Measurements from ENCODE around the gene CTSV.
"Not testable (repeated sequence)": the region's sequence is repeated elsewhere in the genome, so short reads cannot be mapped to it uniquely, and the experiment has no call there.

Gene CTSV

DNA sequence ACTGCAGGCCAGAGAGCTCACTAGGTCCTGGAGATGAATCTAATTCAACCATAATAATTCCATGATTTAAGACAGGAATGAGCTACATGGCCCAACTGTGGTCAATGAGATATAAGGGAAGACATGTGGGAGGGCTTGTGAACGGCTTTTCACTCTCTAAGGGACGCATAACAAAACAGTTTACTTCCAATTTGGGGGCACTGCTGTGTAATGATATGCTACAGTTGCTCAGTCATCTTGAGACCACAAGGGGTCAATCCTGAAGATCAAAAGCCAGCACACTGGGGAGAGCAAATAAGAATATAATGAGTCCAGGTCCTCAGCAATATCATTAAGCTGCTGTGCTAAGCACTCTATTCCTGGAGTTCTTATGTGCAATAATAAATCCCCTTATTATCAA, 46.6 kb downstream of the CTSV start:
- H2BK5ac ChIP-seq (ENCODE audit: low read depth, low read length, poor library complexity, severe bottlenecking); H3K9ac ChIP-seq (ENCODE audit: low read length); H2BK120ac ChIP-seq (ENCODE audit: low read depth, low read length); H3K9me3 ChIP-seq (ENCODE audit: control insufficient read depth, low read length); H3K14ac ChIP-seq (ENCODE audit: low read length in 2 of 2); H2AK5ac ChIP-seq (ENCODE audit: low read length, severe bottlenecking); H3K4me3 ChIP-seq (ENCODE audit: insufficient read depth in 1 of 2, low read depth in 1 of 2, low read length in 2 of 2); H4K91ac ChIP-seq (ENCODE audit: low read length); H2BK12ac ChIP-seq (ENCODE audit: low read length in 2 of 2); H2BK15ac ChIP-seq (ENCODE audit: low read depth, poor library complexity, severe bottlenecking); H3K27ac ChIP-seq (ENCODE audit: low read length, poor library complexity, severe bottlenecking); H3K4me2 ChIP-seq (ENCODE audit: low read length, poor library complexity, severe bottlenecking); H4K8ac ChIP-seq (ENCODE audit: low read length); H3K18ac ChIP-seq (ENCODE audit: low read depth in 1 of 2, low read length in 2 of 2); DNase-seq; H3K23ac ChIP-seq (ENCODE audit: low read length in 2 of 2); H3K27me3 ChIP-seq (ENCODE audit: control insufficient read depth in 1 of 2, insufficient read depth in 1 of 2, low read length in 2 of 2); H2AFZ ChIP-seq (ENCODE audit: low read depth, low read length); H3K36me3 ChIP-seq (ENCODE audit: control insufficient read depth in 1 of 2, insufficient read depth in 2 of 2, low read depth in 1 of 2, low read length in 2 of 2); H3K4me1 ChIP-seq (ENCODE audit: control insufficient read depth, insufficient read depth, low read depth, low read length); H3K79me1 ChIP-seq (replicated peaks; ENCODE audit: low read length, poor library complexity, severe bottlenecking); H3K4ac ChIP-seq (ENCODE audit: low read depth in 1 of 2, low read length in 2 of 2): not testable (repeated sequence)
- WGBS = no CpG with 5 or more reads among the region's 2 CpGs

- not testable (repeated sequence) for H3K14ac ChIP-seq (ENCODE audit: low read length in 2 of 2); H3K79me1 ChIP-seq (replicated peaks; ENCODE audit: low read length, poor library complexity, severe bottlenecking); H2BK12ac ChIP-seq (ENCODE audit: low read length in 2 of 2); H3K27ac ChIP-seq (ENCODE audit: low read length, poor library complexity, severe bottlenecking); H3K23ac ChIP-seq (ENCODE audit: low read length in 2 of 2); H3K18ac ChIP-seq (ENCODE audit: low read depth in 1 of 2, low read length in 2 of 2); H2BK15ac ChIP-seq (ENCODE audit: low read depth, poor library complexity, severe bottlenecking); H3K4me1 ChIP-seq (ENCODE audit: control insufficient read depth, insufficient read depth, low read depth, low read length); H3K4me2 ChIP-seq (ENCODE audit: low read length, poor library complexity, severe bottlenecking); H3K4me3 ChIP-seq (ENCODE audit: insufficient read depth in 1 of 2, low read depth in 1 of 2, low read length in 2 of 2); H2AK5ac ChIP-seq (ENCODE audit: low read length, severe bottlenecking); H3K36me3 ChIP-seq (ENCODE audit: control insufficient read depth in 1 of 2, insufficient read depth in 2 of 2, low read depth in 1 of 2, low read length in 2 of 2); H3K9ac ChIP-seq (ENCODE audit: low read length); H2BK5ac ChIP-seq (ENCODE audit: low read depth, low read length, poor library complexity, severe bottlenecking); H4K91ac ChIP-seq (ENCODE audit: low read length); H2BK120ac ChIP-seq (ENCODE audit: low read depth, low read length); DNase-seq; H3K27me3 ChIP-seq (ENCODE audit: control insufficient read depth in 1 of 2, insufficient read depth in 1 of 2, low read length in 2 of 2); H4K8ac ChIP-seq (ENCODE audit: low read length); H3K4ac ChIP-seq (ENCODE audit: low read depth in 1 of 2, low read length in 2 of 2); H3K9me3 ChIP-seq (ENCODE audit: control insufficient read depth, low read length); H2AFZ ChIP-seq (ENCODE audit: low read depth, low read length)
- no CpG with 5 or more reads among the region's 1 CpG for WGBS
Observed at GRCh38 chr9:96989747-96990318, 49.1 kb downstream of the CTSV start.

GRCh38 chr9:96984887-96985286, 54.1 kb downstream of the CTSV start:
- H3K79me1 ChIP-seq (replicated peaks; ENCODE audit: low read length, poor library complexity, severe bottlenecking); H2BK15ac ChIP-seq (ENCODE audit: low read depth, poor library complexity, severe bottlenecking); H3K27ac ChIP-seq (ENCODE audit: low read length, poor library complexity, severe bottlenecking); H4K91ac ChIP-seq (ENCODE audit: low read length); H3K27me3 ChIP-seq (ENCODE audit: control insufficient read depth in 1 of 2, insufficient read depth in 1 of 2, low read length in 2 of 2); H3K9ac ChIP-seq (ENCODE audit: low read length); H2AK5ac ChIP-seq (ENCODE audit: low read length, severe bottlenecking); H3K4me3 ChIP-seq (ENCODE audit: insufficient read depth in 1 of 2, low read depth in 1 of 2, low read length in 2 of 2); H2BK5ac ChIP-seq (ENCODE audit: low read depth, low read length, poor library complexity, severe bottlenecking); DNase-seq; H3K4ac ChIP-seq (ENCODE audit: low read depth in 1 of 2, low read length in 2 of 2); H3K4me1 ChIP-seq (ENCODE audit: control insufficient read depth, insufficient read depth, low read depth, low read length); H4K8ac ChIP-seq (ENCODE audit: low read length); H3K4me2 ChIP-seq (ENCODE audit: low read length, poor library complexity, severe bottlenecking); H3K9me3 ChIP-seq (ENCODE audit: control insufficient read depth, low read length); H3K18ac ChIP-seq (ENCODE audit: low read depth in 1 of 2, low read length in 2 of 2); H3K14ac ChIP-seq (ENCODE audit: low read length in 2 of 2); H3K36me3 ChIP-seq (ENCODE audit: control insufficient read depth in 1 of 2, insufficient read depth in 2 of 2, low read depth in 1 of 2, low read length in 2 of 2); H3K23ac ChIP-seq (ENCODE audit: low read length in 2 of 2); H2BK120ac ChIP-seq (ENCODE audit: low read depth, low read length); H2AFZ ChIP-seq (ENCODE audit: low read depth, low read length); H2BK12ac ChIP-seq (ENCODE audit: low read length in 2 of 2): not testable (repeated sequence)
- WGBS = no CpG with 5 or more reads among the region's 2 CpGs

DNA sequence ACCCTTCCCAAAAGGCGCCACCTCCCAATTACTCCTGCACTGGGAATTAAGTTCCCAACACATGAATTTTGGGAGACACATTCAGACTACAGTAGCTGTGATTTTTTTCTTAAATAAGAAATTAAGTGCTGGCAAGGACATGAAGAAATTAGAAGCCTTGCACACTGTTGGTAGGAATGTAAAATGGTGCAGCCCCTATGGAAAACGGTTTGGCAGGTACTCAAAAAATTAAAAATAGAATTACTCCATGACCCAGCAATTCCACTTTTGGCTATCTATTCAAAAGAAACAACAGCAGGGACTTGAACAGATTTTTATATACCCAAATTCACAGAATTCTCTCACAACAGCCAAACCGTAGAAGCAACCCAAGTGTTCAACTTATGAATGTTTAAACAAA, 54.8 kb downstream of the CTSV start:
- not testable (repeated sequence) for H3K9me3 ChIP-seq (ENCODE audit: control insufficient read depth, low read length); H3K14ac ChIP-seq (ENCODE audit: low read length in 2 of 2); H3K4me2 ChIP-seq (ENCODE audit: low read length, poor library complexity, severe bottlenecking); H2BK15ac ChIP-seq (ENCODE audit: low read depth, poor library complexity, severe bottlenecking); H3K4ac ChIP-seq (ENCODE audit: low read depth in 1 of 2, low read length in 2 of 2); H3K27ac ChIP-seq (ENCODE audit: low read length, poor library complexity, severe bottlenecking); H3K4me3 ChIP-seq (ENCODE audit: insufficient read depth in 1 of 2, low read depth in 1 of 2, low read length in 2 of 2); H3K23ac ChIP-seq (ENCODE audit: low read length in 2 of 2); H3K79me1 ChIP-seq (replicated peaks; ENCODE audit: low read length, poor library complexity, severe bottlenecking); H3K27me3 ChIP-seq (ENCODE audit: control insufficient read depth in 1 of 2, insufficient read depth in 1 of 2, low read length in 2 of 2); H3K18ac ChIP-seq (ENCODE audit: low read depth in 1 of 2, low read length in 2 of 2); H4K8ac ChIP-seq (ENCODE audit: low read length); H3K9ac ChIP-seq (ENCODE audit: low read length); H3K36me3 ChIP-seq (ENCODE audit: control insufficient read depth in 1 of 2, insufficient read depth in 2 of 2, low read depth in 1 of 2, low read length in 2 of 2); H2BK120ac ChIP-seq (ENCODE audit: low read depth, low read length); DNase-seq; H3K4me1 ChIP-seq (ENCODE audit: control insufficient read depth, insufficient read depth, low read depth, low read length); H2AK5ac ChIP-seq (ENCODE audit: low read length, severe bottlenecking); H2AFZ ChIP-seq (ENCODE audit: low read depth, low read length); H2BK12ac ChIP-seq (ENCODE audit: low read length in 2 of 2); H4K91ac ChIP-seq (ENCODE audit: low read length); H2BK5ac ChIP-seq (ENCODE audit: low read depth, low read length, poor library complexity, severe bottlenecking)
- WGBS = no CpG with 5 or more reads among the region's 3 CpGs
